Adipose tissue (tissue), 3 donors: ENCODE measurements around the gene PRSS27. TPM values are rescaled to one million over a fixed set of nuclear protein-coding genes. Genes with fewer than 3 reads are reported as not detected.
"Not testable (repeated sequence)": the region's sequence is repeated elsewhere in the genome, so short reads cannot be mapped to it uniquely, and the experiment has no call there.

ENCODE experiments used
- H3K27ac ChIP-seq: one replicate; pipeline ENCODE4 v1.5.1; 2013; ENCODE audit warnings: low read depth, low read length
- WGBS, 3 donors: extraction: QIAGEN DNeasy Blood & Tissue Kit; methylation state at CpG; one replicate each; pipeline ENCODE4 v1.1.7; 2013; 5-methylcytosine and 5-hydroxymethylcytosine counted together
- polyA plus RNA-seq, 3 donors: library from polyadenylated mRNA; stranded (reverse); fragments of 200-250 nt; gene quantifications; one replicate each; pipeline ENCODE4 v1.2.3, GENCODE V29; 2013
- donor health status: healthy with polysubstance abuse.
- donor health status: Bipolar disorder and iron deficiency.
- donor health status: healthy.

The PRSS27 gene
- polyA plus RNA-seq, 3 donors, result 0.68 to 1.7 (median 1.3) TPM

- 60 to 87% (median 63%) methylated on average over 36 of the region's 36 CpGs for WGBS, 3 donors
- no peak overlapping the region for H3K27ac ChIP-seq
Observed at GRCh38 chr16:2689968-2690801, 29.8 kb downstream of the PRSS27 start.

GRCh38 chr16:2689422-2689821 lies 30.6 kb downstream of the PRSS27 start:
- 34 to 68% methylated on average over 3 of the region's 13 CpGs; no CpG with 5 or more reads in 1 of the 3 donors for WGBS, 3 donors
- not testable (repeated sequence) for H3K27ac ChIP-seq

GRCh38 chr16:2687531-2688308 lies 32.3 kb downstream of the PRSS27 start:
- WGBS, 3 donors, result 74 to 89% (median 79%) methylated on average over 19 of the region's 19 CpGs
- no peak overlapping the region for H3K27ac ChIP-seq

GRCh38 chr16:2686912-2687507 lies 33.0 kb downstream of the PRSS27 start:
- H3K27ac ChIP-seq, result no peak overlapping the region
- 47 to 81% (median 62%) methylated on average over 20 of the region's 20 CpGs for WGBS, 3 donors

- not testable (repeated sequence) for H3K27ac ChIP-seq
- WGBS, 3 donors, result no CpG with 5 or more reads among the region's 9 CpGs
Observed at GRCh38 chr16:2686075-2686474, 33.9 kb downstream of the PRSS27 start.

GRCh38 chr16:2683041-2683440 lies 37.0 kb downstream of the PRSS27 start:
- 5 to 11% (median 11%) methylated on average over 13 of the region's 13 CpGs for WGBS, 3 donors
- not testable (repeated sequence) for H3K27ac ChIP-seq

GRCh38 chr16:2682209-2683021 lies 37.6 kb downstream of the PRSS27 start, which contains the start of gene KCTD5:
KCTD5 (plus strand) TSS chr16:2682523; CDS start chr16:2682549, 26 bp downstream.
- H3K27ac ChIP-seq, result no peak within 1 kb of the TSS
- 0 to 1% (median 0%) methylated on average over 65 to 73 of the region's 73 CpGs for WGBS, 3 donors

- not testable (repeated sequence) for H3K27ac ChIP-seq
- WGBS, 3 donors, result 85 to 88% (median 86%) methylated on average over 8 of the region's 8 CpGs
Observed at GRCh38 chr16:2680360-2680759, 39.7 kb downstream of the PRSS27 start.

- 86 to 91% (median 86%) methylated on average over 4 of the region's 4 CpGs for WGBS, 3 donors
- not testable (repeated sequence) for H3K27ac ChIP-seq
Observed at GRCh38 chr16:2679902-2680301, 40.1 kb downstream of the PRSS27 start.

GRCh38 chr16:2678206-2678965 lies 41.6 kb downstream of the PRSS27 start:
- WGBS, 3 donors, result 89 to 91% (median 89%) methylated on average over 14 to 16 of the region's 23 CpGs
- H3K27ac ChIP-seq, result not testable (repeated sequence)

- WGBS, 3 donors, result 88 to 95% (median 88%) methylated on average over 3 of the region's 3 CpGs
- not testable (repeated sequence) for H3K27ac ChIP-seq
Observed at GRCh38 chr16:2676937-2677336, 43.1 kb downstream of the PRSS27 start.

- 84 to 86% (median 85%) methylated on average over 15 to 16 of the region's 16 CpGs for WGBS, 3 donors
- no peak overlapping the region for H3K27ac ChIP-seq
Observed at GRCh38 chr16:2675714-2676113, 44.3 kb downstream of the PRSS27 start.

GRCh38 chr16:2675021-2675420 lies 45.0 kb downstream of the PRSS27 start:
- no peak overlapping the region for H3K27ac ChIP-seq
- WGBS, 3 donors, result 75 to 85% (median 80%) methylated on average over 7 of the region's 7 CpGs

- WGBS, 3 donors, result 1% methylated on average over 75 to 104 of the region's 107 CpGs
- no peak overlapping the region for H3K27ac ChIP-seq
Observed at GRCh38 chr16:2673066-2673999, 46.7 kb downstream of the PRSS27 start.

GRCh38 chr16:2671741-2672140 lies 48.3 kb downstream of the PRSS27 start:
- no peak overlapping the region for H3K27ac ChIP-seq
- 70 to 90% (median 88%) methylated on average over 13 of the region's 13 CpGs for WGBS, 3 donors

GRCh38 chr16:2671193-2671592 lies 48.8 kb downstream of the PRSS27 start:
- H3K27ac ChIP-seq, result not testable (repeated sequence)
- WGBS, 3 donors, result 59 to 74% (median 61%) methylated on average over 10 of the region's 10 CpGs

- 12 to 13% (median 12%) methylated on average over 15 of the region's 15 CpGs for WGBS, 3 donors
- not testable (repeated sequence) for H3K27ac ChIP-seq
Observed at GRCh38 chr16:2670017-2670416, 50.0 kb downstream of the PRSS27 start.
